NCI-H2107 (cell line): ENCODE measurements around the gene OLFML3.
"Not testable (repeated sequence)": the region's sequence is repeated elsewhere in the genome, so short reads cannot be mapped to it uniquely, and the experiment has no call there.

ENCODE experiments used
- DNase-seq: peaks from one replicate; lab custom pipeline; 2025; lab: John Stamatoyannopoulos, UW

Gene OLFML3

GRCh38 chr1:113978863-113979702 lies at the start of gene OLFML3:
Gene OLFML3 (plus strand): TSS chr1:113979474. CDS start chr1:113979517, 43 bp downstream.
- DNase-seq, result peak; percentile 61

- DNase-seq, result no peak
Measured at GRCh38 chr1:113929750-113930498, 49.4 kb upstream of the OLFML3 start.

GRCh38 chr1:113930499-113931161 lies 48.6 kb upstream of the OLFML3 start:
- DNase-seq, result no peak

GRCh38 chr1:113931451-113931851 lies 47.8 kb upstream of the OLFML3 start:
- no peak for DNase-seq

GRCh38 chr1:113934006-113934405 lies 45.3 kb upstream of the OLFML3 start:
- DNase-seq, result no peak

- no peak for DNase-seq
Measured at GRCh38 chr1:113934511-113935055, 44.7 kb upstream of the OLFML3 start.

GRCh38 chr1:113935176-113935575 lies 44.1 kb upstream of the OLFML3 start:
- no peak for DNase-seq

- no peak for DNase-seq
Measured at GRCh38 chr1:113935970-113936369, 43.3 kb upstream of the OLFML3 start.

- no peak for DNase-seq
Measured at GRCh38 chr1:113937146-113937545, 42.1 kb upstream of the OLFML3 start.

GRCh38 chr1:113938192-113938591 lies 41.1 kb upstream of the OLFML3 start:
- no peak for DNase-seq

GRCh38 chr1:113940365-113941244 lies 38.7 kb upstream of the OLFML3 start:
- no peak for DNase-seq

GRCh38 chr1:113941245-113941559 lies 38.1 kb upstream of the OLFML3 start:
- DNase-seq, result no peak

GRCh38 chr1:113942527-113942926 lies 36.7 kb upstream of the OLFML3 start:
- DNase-seq, result no peak

GRCh38 chr1:113943028-113943811 lies 36.1 kb upstream of the OLFML3 start:
- DNase-seq, result no peak

GRCh38 chr1:113945329-113945728 lies 33.9 kb upstream of the OLFML3 start:
- DNase-seq, result no peak

- no peak for DNase-seq
Measured at GRCh38 chr1:113946112-113946511, 33.2 kb upstream of the OLFML3 start.

GRCh38 chr1:113946678-113947387 lies 32.4 kb upstream of the OLFML3 start:
- DNase-seq, result no peak

GRCh38 chr1:113947388-113948107 lies 31.7 kb upstream of the OLFML3 start:
- no peak for DNase-seq

- DNase-seq, result not testable (repeated sequence)
Measured at GRCh38 chr1:113948151-113948550, 31.1 kb upstream of the OLFML3 start.
